NCI-H226 (cell line): ENCODE measurements around the gene NLRP1.

Experiments used
- DNase-seq: peaks from one replicate; pipeline ENCODE4 v3.0.0-alpha.2; 2015

NLRP1 gene

GRCh38 chr17:5511401-5512225, 72.7 kb downstream of the NLRP1 start:
- no peak for DNase-seq

GRCh38 chr17:5510771-5511170, 73.5 kb downstream of the NLRP1 start:
- DNase-seq, result no peak

DNA sequence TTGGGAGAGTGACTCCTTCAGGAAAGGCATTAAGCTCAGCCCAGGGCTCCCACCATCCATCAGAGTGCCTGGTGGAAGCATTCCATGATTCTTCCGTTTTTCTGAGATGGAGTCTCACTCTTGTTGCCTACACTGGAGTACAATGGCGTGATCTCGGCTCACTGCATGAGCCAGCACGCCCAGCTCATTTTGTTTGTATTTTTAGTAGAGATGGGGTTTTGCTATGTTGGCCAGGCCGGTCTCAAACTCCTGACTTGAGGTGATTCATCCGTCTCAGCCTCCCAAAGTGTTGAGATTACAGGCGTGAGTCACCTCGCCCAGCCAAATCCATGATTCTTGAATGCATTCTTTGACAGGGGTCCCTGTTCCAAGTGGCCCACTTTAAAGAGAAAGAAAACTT, 74.8 kb downstream of the NLRP1 start:
- DNase-seq, result peak; percentile 31

DNA sequence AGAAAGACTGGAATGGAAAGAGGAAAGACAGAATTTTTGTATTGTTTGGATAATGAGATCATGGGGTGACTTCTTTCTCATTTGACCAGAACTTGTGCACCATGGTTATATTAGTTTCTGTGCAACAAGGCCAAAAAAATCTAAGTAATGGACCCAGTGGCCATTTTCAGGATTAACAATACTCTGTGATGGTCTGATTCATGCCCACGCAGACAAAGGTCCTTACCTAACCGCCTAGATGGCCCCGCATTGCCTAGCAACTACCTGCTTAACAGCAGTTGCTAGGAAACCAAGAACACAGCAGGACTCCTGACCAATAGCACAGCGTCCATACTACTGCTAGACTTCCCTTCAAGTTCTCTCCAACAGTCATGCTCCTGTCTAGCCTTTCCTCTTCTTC, 75.5 kb downstream of the NLRP1 start:
- no peak for DNase-seq

- DNase-seq, result no peak
Observed at GRCh38 chr17:5506307-5506706, 78.0 kb downstream of the NLRP1 start.

DNA sequence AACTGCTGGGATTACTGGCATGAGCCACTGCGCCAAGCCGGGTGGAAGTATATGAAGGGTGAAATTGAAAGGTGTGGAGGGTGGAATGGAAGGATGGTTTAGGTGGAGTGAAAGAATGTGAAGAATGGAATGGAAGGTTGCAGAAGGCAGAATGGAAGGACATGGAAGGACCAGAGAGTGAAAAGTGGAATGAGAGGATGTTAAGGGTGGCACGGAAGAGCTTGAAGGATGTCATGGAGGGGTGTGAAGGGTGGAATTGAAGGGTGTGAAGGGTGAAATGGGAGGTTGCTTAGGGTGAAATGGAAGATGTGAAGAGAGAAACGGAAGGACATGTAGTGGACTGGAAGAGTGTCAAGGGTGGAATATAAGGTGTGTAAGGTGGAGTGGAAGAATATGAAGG, 81.8 kb downstream of the NLRP1 start:
- DNase-seq, result no peak

- DNase-seq, result no peak
Observed at GRCh38 chr17:5501685-5502084, 82.6 kb downstream of the NLRP1 start.

- peak; percentile 94 for DNase-seq
Observed at GRCh38 chr17:5500589-5501391, 83.5 kb downstream of the NLRP1 start.

DNA sequence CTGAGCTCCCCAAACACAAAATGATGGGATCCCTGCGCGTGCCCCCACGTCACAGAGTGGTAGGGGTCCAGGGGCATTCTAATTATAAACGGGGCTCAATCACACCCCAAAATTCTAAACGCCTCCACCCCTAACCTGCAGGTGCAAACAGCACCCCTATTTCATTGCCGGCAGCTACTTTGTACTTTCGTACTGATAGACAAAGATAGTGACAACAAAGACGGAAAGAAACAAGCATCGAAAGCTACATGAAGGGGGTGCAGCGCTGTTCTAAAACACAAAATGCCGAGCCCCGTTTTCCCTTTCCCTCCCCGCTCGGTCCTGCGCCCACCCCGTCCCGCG, 84.1 kb downstream of the NLRP1 start:
- DNase-seq, result no peak

DNA sequence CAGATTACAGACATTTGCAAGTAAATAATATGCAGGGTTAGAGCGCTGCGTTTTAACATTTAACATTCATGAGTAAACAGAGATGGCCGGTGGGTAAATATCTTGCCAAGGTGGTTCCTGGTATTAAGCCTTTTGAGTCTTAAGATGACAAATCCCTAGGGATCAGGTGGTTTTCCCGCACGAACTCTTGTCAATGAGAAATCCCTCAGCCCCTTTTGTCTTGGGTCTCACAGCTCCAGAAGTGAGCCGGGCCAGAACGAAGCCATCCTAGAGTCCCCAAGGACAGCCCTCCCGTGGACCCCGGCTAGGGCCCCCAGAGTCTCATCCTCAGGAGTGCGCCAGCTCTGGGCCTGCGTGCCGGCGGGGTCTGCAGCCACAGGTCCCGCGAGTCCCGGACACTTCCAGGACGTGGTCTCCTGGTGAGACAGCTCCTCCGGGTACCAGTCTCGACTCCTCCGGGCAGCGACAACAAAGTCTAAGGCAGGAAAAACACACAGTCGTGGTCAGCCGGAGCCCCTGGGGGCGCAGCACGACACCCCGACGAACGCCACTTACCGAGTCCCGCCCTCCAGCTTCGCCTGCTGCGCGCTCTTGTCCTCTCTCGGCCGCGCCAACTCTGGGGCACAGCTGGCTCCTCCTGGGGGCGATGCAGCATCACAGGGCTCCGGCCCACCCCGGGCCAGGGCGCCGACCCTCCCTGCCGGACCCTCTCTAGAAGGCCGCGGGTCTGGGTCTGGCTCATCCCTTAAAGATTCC, 84.7 kb downstream of the NLRP1 start:
- DNase-seq, result no peak

- DNase-seq, result no peak
Observed at GRCh38 chr17:5492970-5493369, 91.3 kb downstream of the NLRP1 start.

DNA sequence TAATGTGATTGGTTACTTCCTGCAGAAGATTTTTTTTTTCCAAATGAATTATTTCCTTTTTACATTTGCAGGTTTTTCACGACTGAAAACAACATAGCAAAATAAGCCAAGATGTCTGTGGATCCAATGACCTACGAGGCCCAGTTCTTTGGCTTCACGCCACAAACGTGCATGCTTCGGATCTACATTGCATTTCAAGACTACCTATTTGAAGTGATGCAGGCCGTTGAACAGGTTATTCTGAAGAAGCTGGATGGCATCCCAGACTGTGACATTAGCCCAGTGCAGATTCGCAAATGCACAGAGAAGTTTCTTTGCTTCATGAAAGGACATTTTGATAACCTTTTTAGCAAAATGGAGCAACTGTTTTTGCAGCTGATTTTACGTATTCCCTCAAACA, 95.6 kb downstream of the NLRP1 start:
- DNase-seq, result no peak

GRCh38 chr17:5486206-5487124, 97.8 kb downstream of the NLRP1 start, which contains the start of gene MIS12:
Gene MIS12, plus strand, starts transcription at chr17:5486566. Its CDS starts 2,297 bp downstream, at chr17:5488863.
- DNase-seq, result peak; percentile 99

- peak; percentile 73 for DNase-seq
Observed at GRCh38 chr17:5485270-5486205, 98.8 kb downstream of the NLRP1 start, which contains the start of gene DERL2. Gene DERL2, minus strand, starts transcription at chr17:5486178. Its CDS starts 17 bp downstream, at chr17:5486161.

DNA sequence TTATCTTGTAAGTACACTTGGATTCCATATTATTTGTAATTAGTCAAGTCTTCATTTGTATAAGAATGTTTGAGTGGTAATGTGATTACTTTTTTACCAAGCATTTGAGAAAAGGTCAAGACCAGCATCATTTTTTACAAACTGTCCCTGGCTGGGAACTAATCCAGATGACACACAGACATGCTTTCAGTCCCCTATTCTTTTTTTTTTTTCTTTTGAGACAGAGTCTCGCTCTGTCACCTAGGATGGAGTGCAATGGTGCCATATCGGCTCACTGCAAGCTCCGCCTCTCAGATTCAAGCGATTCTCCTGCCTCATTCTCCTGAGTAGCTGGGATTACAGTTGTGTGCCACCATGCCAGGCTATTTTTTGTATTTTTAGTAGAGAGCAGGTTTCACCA, 102.9 kb downstream of the NLRP1 start:
- DNase-seq, result no peak

DNA sequence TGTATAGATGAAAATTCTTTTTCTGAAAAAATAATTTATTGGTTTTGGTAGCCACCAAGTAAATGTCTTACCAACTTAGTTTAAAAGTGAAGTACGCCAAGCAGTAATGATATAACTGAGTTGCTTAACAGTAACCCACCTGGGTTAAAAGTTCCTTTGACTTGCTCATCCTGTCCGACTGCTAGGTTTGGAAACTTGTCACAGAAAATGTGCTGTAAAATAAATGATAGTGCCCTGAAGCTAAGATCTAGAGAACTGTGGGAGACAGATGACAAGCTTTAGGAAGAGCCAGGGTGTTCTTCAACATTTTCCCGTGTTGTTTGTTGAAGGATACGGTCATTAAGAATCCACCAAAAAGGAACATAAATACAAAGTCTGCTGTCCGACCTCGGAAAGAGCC, 103.3 kb downstream of the NLRP1 start:
- no peak for DNase-seq

DNA sequence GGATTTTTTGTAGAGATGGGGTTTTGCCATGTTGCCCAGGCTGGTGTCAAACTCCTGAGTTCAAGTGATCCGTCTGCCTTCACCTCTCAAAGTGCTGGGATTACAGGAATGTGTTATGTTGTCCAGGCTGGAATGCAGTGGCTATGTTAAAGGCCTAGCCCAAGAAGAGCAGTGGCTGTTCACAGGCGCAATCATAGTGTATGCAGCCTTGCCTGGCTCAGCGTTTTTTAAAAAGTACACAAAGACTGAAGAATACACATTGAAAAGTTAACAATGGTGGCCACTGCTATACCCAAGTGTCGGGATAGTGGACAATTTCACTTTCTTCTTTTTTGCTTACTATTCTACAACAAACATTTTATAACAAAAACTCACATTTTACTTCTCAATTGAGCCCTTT, 105.3 kb downstream of the NLRP1 start:
- DNase-seq, result no peak

DNA sequence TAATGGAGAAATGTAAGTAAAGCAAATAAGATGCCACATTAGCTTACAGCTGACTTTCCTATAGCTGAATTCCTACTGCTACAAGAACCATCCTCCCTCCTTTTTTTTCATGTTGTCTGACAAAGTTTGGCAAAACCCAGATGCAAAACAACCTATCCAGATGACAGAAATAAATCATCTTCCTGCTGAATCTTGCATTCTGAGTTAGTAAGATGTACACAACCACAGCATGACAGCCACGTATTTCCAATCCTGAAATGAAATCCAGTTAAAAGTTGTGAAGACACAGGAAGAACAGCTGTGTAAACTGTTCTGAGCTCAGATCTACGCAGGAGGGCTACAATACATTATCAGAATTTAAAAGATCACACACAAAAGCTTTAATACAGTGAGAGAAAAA, 110.4 kb downstream of the NLRP1 start:
- no peak for DNase-seq

GRCh38 chr17:5472511-5472910, 111.8 kb downstream of the NLRP1 start:
- no peak for DNase-seq

DNA sequence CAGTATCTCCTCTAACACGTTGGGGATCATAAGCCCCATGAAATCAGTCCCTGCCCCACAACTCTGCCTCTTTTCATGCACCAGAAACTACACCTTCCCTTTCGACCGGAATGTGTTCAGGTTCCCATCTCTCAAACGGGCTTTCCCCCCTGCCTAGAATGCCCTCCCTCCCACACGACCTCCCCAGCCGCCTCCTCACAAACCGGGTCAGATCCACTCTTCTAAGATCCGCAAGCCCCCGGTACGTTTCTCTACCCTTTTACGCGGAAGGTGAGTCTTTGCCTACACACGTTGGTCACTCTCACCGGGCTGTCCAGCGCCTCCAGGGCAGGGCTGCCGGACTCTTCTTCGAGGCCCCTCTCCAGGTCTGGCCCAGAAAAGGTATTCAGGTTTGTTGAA, 116.2 kb downstream of the NLRP1 start:
- no peak for DNase-seq

DNA sequence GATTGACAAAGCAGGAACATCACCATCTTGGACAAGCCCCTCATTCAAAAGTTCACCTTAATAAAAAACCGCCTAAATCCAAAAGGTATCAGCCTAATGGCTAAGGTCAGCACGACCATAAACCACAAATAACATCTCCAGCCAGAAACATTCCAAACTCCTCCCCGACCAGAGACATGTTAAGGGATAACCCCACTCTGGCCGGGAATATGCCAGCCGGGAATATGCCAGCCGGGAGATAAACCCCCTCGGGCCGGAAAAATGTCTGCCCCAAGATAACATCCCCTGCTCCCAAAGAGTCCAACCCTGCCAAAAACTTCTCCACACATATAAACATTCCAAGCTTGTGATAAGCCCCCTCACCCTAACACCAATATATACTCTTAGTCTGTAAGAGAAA, 116.9 kb downstream of the NLRP1 start:
- DNase-seq, result peak; percentile 37
